CD14-positive monocyte (primary cell): Measurements from ENCODE around the gene FXR2. TPM values are rescaled to one million over a fixed set of nuclear protein-coding genes. Genes with fewer than 3 reads are reported as not detected.
A peak's percentile ranks its signal among the peaks of the same experiment; 100 is the strongest.

Experiments
- DNase-seq, 3 donors: peaks; one replicate each; pipeline ENCODE4 v3.0.0-alpha.2; 2011 to 2022
- H2AFZ ChIP-seq: 2 replicates; pipeline ENCODE4 v1.6.0; 2012; ENCODE audit warnings: mild to moderate bottlenecking, low read depth, low read length, inconsistent platforms; ENCODE audit not compliant: insufficient read depth, poor library complexity, severe bottlenecking
- H3K27ac ChIP-seq, 2 donors: 1 replicate in 1 of 2; 2 replicates in 1 of 2; pipeline ENCODE4 v1.5.1; 2012 to 2013; ENCODE audit warnings: low read length in 2 of 2, control low read depth in 1 of 2, inconsistent platforms in 1 of 2, low read depth in 1 of 2, mild to moderate bottlenecking in 1 of 2
- H3K27me3 ChIP-seq, 2 donors: one replicate each; pipeline versions ENCODE4 v1.6.0 to v1.6.1; 2011 to 2013; ENCODE audit warnings: low read length in 2 of 2; ENCODE audit not compliant: control insufficient read depth in 2 of 2, insufficient read depth in 2 of 2
- H3K36me3 ChIP-seq, 2 donors: replicated peaks in 1 of 2; 1 replicate in 1 of 2; 2 replicates in 1 of 2; pipeline versions ENCODE4 v1.5.1 to v1.6.1; 2012 to 2013; ENCODE audit warnings: low read length in 2 of 2, control low read depth in 1 of 2, inconsistent platforms in 1 of 2, mild to moderate bottlenecking in 1 of 2; ENCODE audit not compliant: insufficient read depth in 2 of 2, control insufficient read depth in 1 of 2
- H3K4me1 ChIP-seq, 2 donors: 1 replicate in 1 of 2; 2 replicates in 1 of 2; pipeline versions ENCODE4 v1.5.1 to v1.6.1; 2012 to 2013; ENCODE audit warnings: low read length in 2 of 2, control low read depth in 1 of 2, inconsistent platforms in 1 of 2, mild to moderate bottlenecking in 1 of 2, moderate library complexity in 1 of 2; ENCODE audit not compliant: insufficient read depth in 2 of 2, control insufficient read depth in 1 of 2
- H3K4me2 ChIP-seq: replicated peaks from 2 replicates; pipeline ENCODE3; 2012; ENCODE audit warnings: low read length, moderate library complexity, mild to moderate bottlenecking; ENCODE audit not compliant: poor library complexity, severe bottlenecking; ENCODE audit errors: extremely low read depth
- H3K4me3 ChIP-seq, 3 experiments: fragments of 200-600 bp in 1 of 3; sonication (generic) in 1 of 3; replicated peaks in 1 of 3; 1 replicate in 2 of 3; 2 replicates in 1 of 3; pipeline ENCODE4 v1.5.1; 2011 to 2013; ENCODE audit warnings: low read length in 3 of 3, mild to moderate bottlenecking in 3 of 3, control low read depth in 2 of 3, low read depth in 2 of 3, inconsistent platforms in 1 of 3, moderate library complexity in 1 of 3
- H3K79me2 ChIP-seq: 2 replicates; pipeline ENCODE4 v1.6.0; 2012; ENCODE audit warnings: mild to moderate bottlenecking, control low read depth, inconsistent platforms, low read length, moderate library complexity; ENCODE audit not compliant: insufficient read depth
- H3K9ac ChIP-seq: 2 replicates; pipeline ENCODE4 v1.6.0; 2017; ENCODE audit warnings: low read length, mild to moderate bottlenecking; ENCODE audit not compliant: insufficient read depth, poor library complexity, severe bottlenecking
- H3K9me3 ChIP-seq, 2 donors: replicated peaks in 1 of 2; 1 replicate in 1 of 2; 2 replicates in 1 of 2; pipeline versions ENCODE4 v1.5.1 to v1.6.1; 2012 to 2013; ENCODE audit warnings: low read length in 2 of 2, control low read depth in 1 of 2; ENCODE audit not compliant: control insufficient read depth in 1 of 2, insufficient read depth in 1 of 2
- H4K20me1 ChIP-seq: 2 replicates; pipeline ENCODE4 v1.6.0; 2012; ENCODE audit warnings: mild to moderate bottlenecking, low read length, control low read depth, moderate library complexity; ENCODE audit not compliant: insufficient read depth
- H3K27ac Mint-ChIP-seq, 7 donors: one replicate each; pipeline ENCODE4 v1.8.0; 2020; ENCODE audit warnings: mild to moderate bottlenecking in 7 of 7, mixed read lengths in 7 of 7, moderate library complexity in 6 of 7, inconsistent platforms in 2 of 7
- H3K27me3 Mint-ChIP-seq, 3 donors: one replicate each; pipeline ENCODE4 v1.8.0; 2021 to 2022; ENCODE audit warnings: low read depth in 3 of 3, mild to moderate bottlenecking in 3 of 3, mixed read lengths in 3 of 3, moderate library complexity in 3 of 3, inconsistent platforms in 1 of 3
- H3K36me3 Mint-ChIP-seq, 2 donors: one replicate each; pipeline ENCODE4 v1.8.0; 2020; ENCODE audit warnings: mixed read lengths in 2 of 2, inconsistent platforms in 1 of 2, mild to moderate bottlenecking in 1 of 2
- H3K4me1 Mint-ChIP-seq: one replicate; pipeline ENCODE4 v1.8.0; 2020; ENCODE audit warnings: mild to moderate bottlenecking, mixed read lengths
- H3K4me3 Mint-ChIP-seq, 2 donors: one replicate each; pipeline ENCODE4 v1.8.0; 2020; ENCODE audit warnings: mild to moderate bottlenecking in 2 of 2, mixed read lengths in 2 of 2, moderate library complexity in 1 of 2
- H3K9me3 Mint-ChIP-seq, 7 donors: one replicate each; pipeline ENCODE4 v1.8.0; 2020 to 2022; ENCODE audit warnings: mixed read lengths in 7 of 7, mild to moderate bottlenecking in 6 of 7, moderate library complexity in 6 of 7, inconsistent platforms in 2 of 7
- CTCF ChIP-seq: fragments of 200-600 bp; IDR thresholded peaks from one replicate; pipeline ENCODE4 v1.8.0; 2022; ENCODE audit warnings: antibody characterized with exemption, mild to moderate bottlenecking
- WGBS: methylation state at CpG from one replicate; pipeline ENCODE4 v1.1.5; 2013; ENCODE audit warnings: missing lambda C conversion rate; ENCODE audit not compliant: insufficient coverage; 5-methylcytosine and 5-hydroxymethylcytosine counted together
- intact Hi-C, 2 donors: fragments of 100-400 bp; cut with micrococcal nuclease; formaldehyde crosslinking; loops; one replicate each; pipeline versions ENCODE4 v1.15.0 to v1.15.1; 2023
- polyA plus RNA-seq, 3 donors: library from polyadenylated mRNA; depleted of rRNA in 1 of 3; unstranded in 2 of 3; stranded (reverse) in 1 of 3; fragments of 300-500 nt in 2 of 3; fragments of >200 nt in 1 of 3; fragmentation: Illumina TruSeq in 2 of 3; gene quantifications; 1 replicate in 2 of 3; 2 replicates in 1 of 3; pipeline ENCODE4 v1.2.3, GENCODE V29; 2012 to 2021

The FXR2 gene
- polyA plus RNA-seq, 3 donors, result 6.2 to 23.0 (median 9.2) TPM

DNA sequence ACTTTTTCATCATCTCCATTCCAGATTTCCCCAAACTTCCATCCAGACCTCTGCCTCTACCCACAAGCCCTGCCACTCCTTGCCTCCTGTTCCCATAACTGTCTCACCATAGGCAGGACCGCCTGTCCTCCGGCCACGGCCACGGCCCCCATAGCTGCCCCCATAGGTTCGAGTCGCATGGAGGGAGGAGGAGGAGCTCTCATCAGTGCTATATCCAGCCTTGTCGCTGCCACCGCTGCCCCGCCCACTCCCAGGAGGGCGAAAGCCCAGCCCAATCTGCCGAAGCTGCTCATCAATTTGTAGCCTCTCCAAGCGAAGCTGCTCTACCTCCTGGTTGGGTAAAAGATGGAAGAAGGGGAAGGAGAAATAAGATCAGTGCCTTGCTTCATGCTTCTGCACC lies 21.4 kb downstream of the FXR2 start:
- H3K36me3 ChIP-seq, result peaks cover 77 to 82% of the 10 kb centered on the region in 2 donors

GRCh38 chr17:7592422-7593021 lies 22.2 kb downstream of the FXR2 start:
- Histone ChIP-seq H3K4me1 (peaks cover 21 to 23% of the 10 kb centered on the region in 2 donors), H3K36me3 (peaks cover 79 to 82% of the 10 kb centered on the region in 2 donors), H3K9ac (no peak overlapping the region), H3K79me2 (peaks cover 12% of the 10 kb centered on the region), H3K27me3 (no peaks in the 10 kb centered on the region), H4K20me1 (peaks cover 17% of the 10 kb centered on the region), H3K4me2 (no peak overlapping the region), H2AFZ (no peak overlapping the region), H3K27ac (peak overlapping the region in 1 of 2 donors; percentile 26), H3K9me3 (no peaks in the 10 kb centered on the region), H3K4me3 (no peak overlapping the region)
- H3K4me3 Mint-ChIP-seq, result no peak overlapping the region
- intact Hi-C loops, result no loop called here
- H3K27ac Mint-ChIP-seq, result peak overlapping the region in 1 of 7 donors; percentile 16
- 97% methylated on average over 4 of the region's 23 CpGs for WGBS
- H3K27me3 Mint-ChIP-seq, result no peaks in the 10 kb centered on the region
- H3K9me3 Mint-ChIP-seq, result no peaks in the 10 kb centered on the region
- H3K36me3 Mint-ChIP-seq, result peaks cover 70 to 84% of the 10 kb centered on the region in 2 donors
- DNase-seq, result no peak
- H3K4me1 Mint-ChIP-seq, result peaks cover 11% of the 10 kb centered on the region
- no peak for TF ChIP-seq CTCF

More for the DNA sequence above, 21.4 kb downstream of the FXR2 start:
- intact Hi-C loops, result no loop called here
- Mint-ChIP-seq H3K27me3 (no peaks in the 10 kb centered on the region), H3K4me1 (peaks cover 4% of the 10 kb centered on the region), H3K4me3 (no peak overlapping the region), H3K9me3 (no peaks in the 10 kb centered on the region), H3K27ac (peak overlapping the region in 3 of 7 donors; percentile 35 to 83 (median 69)), H3K36me3 (peaks cover 67 to 82% of the 10 kb centered on the region in 2 donors)
- no peak overlapping the region for H3K4me2 ChIP-seq
- 96% methylated on average over 4 of the region's 12 CpGs for WGBS
- DNase-seq, result no peak
- no peak overlapping the region for H3K27ac ChIP-seq
- H3K79me2 ChIP-seq, result peaks cover 9% of the 10 kb centered on the region
- H2AFZ ChIP-seq, result no peak overlapping the region
- TF ChIP-seq CTCF, result no peak
- no peaks in the 10 kb centered on the region for H3K27me3 ChIP-seq
- no peak overlapping the region for H3K9ac ChIP-seq
- no peak overlapping the region for H3K4me3 ChIP-seq
- peaks cover 14% of the 10 kb centered on the region for H4K20me1 ChIP-seq
- no peaks in the 10 kb centered on the region for H3K9me3 ChIP-seq
- peaks cover 13 to 15% of the 10 kb centered on the region in 2 donors for H3K4me1 ChIP-seq
